ENCODE measurements around the gene SNX20.

SNX20 gene

GRCh38 chr16:50659806-50660205, 21.3 kb downstream of the SNX20 start:
- no peak for DNase-seq (ENCODE audit: low read depth)

GRCh38 chr16:50657241-50657640, 23.9 kb downstream of the SNX20 start:
- DNase-seq (ENCODE audit: low read depth) = no peak

GRCh38 chr16:50655558-50656055, 25.5 kb downstream of the SNX20 start:
- DNase-seq (ENCODE audit: low read depth) = no peak

- DNase-seq (ENCODE audit: low read depth) = no peak
Measured at GRCh38 chr16:50653633-50654519, 27.2 kb downstream of the SNX20 start.

GRCh38 chr16:50652836-50653425, 28.2 kb downstream of the SNX20 start:
- DNase-seq (ENCODE audit: low read depth) = no peak

GRCh38 chr16:50651835-50652438, 29.2 kb downstream of the SNX20 start:
- no peak for DNase-seq (ENCODE audit: low read depth)

- DNase-seq (ENCODE audit: low read depth) = no peak
Measured at GRCh38 chr16:50646345-50646744, 34.8 kb downstream of the SNX20 start.

- DNase-seq (ENCODE audit: low read depth) = no peak
Measured at GRCh38 chr16:50645563-50646220, 35.4 kb downstream of the SNX20 start.

- no peak for DNase-seq (ENCODE audit: low read depth)
Measured at GRCh38 chr16:50644729-50645128, 36.4 kb downstream of the SNX20 start.

GRCh38 chr16:50644245-50644644, 36.9 kb downstream of the SNX20 start:
- no peak for DNase-seq (ENCODE audit: low read depth)

GRCh38 chr16:50643192-50643591, 37.9 kb downstream of the SNX20 start:
- DNase-seq (ENCODE audit: low read depth) = no peak

- DNase-seq (ENCODE audit: low read depth) = no peak
Measured at GRCh38 chr16:50642349-50642748, 38.8 kb downstream of the SNX20 start.

GRCh38 chr16:50641818-50642187, 39.3 kb downstream of the SNX20 start:
- no peak for DNase-seq (ENCODE audit: low read depth)

- DNase-seq (ENCODE audit: low read depth) = no peak
Measured at GRCh38 chr16:50640919-50641817, 39.9 kb downstream of the SNX20 start.

GRCh38 chr16:50640391-50640790, 40.7 kb downstream of the SNX20 start:
- DNase-seq (ENCODE audit: low read depth) = no peak

- DNase-seq (ENCODE audit: low read depth) = no peak
Measured at GRCh38 chr16:50638816-50639670, 42.1 kb downstream of the SNX20 start.

- DNase-seq (ENCODE audit: low read depth) = no peak
Measured at GRCh38 chr16:50637716-50638602, 43.2 kb downstream of the SNX20 start.

GRCh38 chr16:50636753-50637374, 44.2 kb downstream of the SNX20 start:
- DNase-seq (ENCODE audit: low read depth) = no peak
